ENCODE results near the gene SHLD3. TPM values are rescaled to one million over a fixed set of nuclear protein-coding genes. Genes with fewer than 3 reads are reported as not detected.

SHLD3 gene
- total and polyA plus RNA-seq, 9 of the 15 experiments (the other 6 are each of a cell fraction or from before 2014, with no cell fraction given) = 3.0 to 14.5 (median 8.6) TPM

GRCh38 chr5:65624571-65625555, at the start of gene SHLD3, which contains the start of gene TRAPPC13 (continued):
- no peak for TF ChIP-seq PHF21A (IDR thresholded peaks at IDR 0.05; ENCODE audit: borderline replicate concordance, low read depth)
- peak; percentile 46; the same call in 1 of the 2 replicates for TF ChIP-seq BACH1 (tag; IDR thresholded peaks at IDR 0.05)
- no peak for TF ChIP-seq SMAD2 (IDR thresholded peaks at IDR 0.05; ENCODE audit: low read depth, low read length)
- TF ChIP-seq ARNT (IDR thresholded peaks at IDR 0.05) = peak; percentile 22 to 25; a peak in 1 of 4 replicates
- no peak for TF ChIP-seq ESRRB (CRISPR knock-in tag; IDR thresholded peaks at IDR 0.05; ENCODE audit: borderline replicate concordance)
- peak; percentile 64 for TF ChIP-seq E2F8 (IDR thresholded peaks at IDR 0.05; ENCODE audit: low read depth, partially characterized antibody)
- TF ChIP-seq BRCA1 (IDR thresholded peaks at IDR 0.05) = no peak
- TF ChIP-seq BRCA1 (CRISPR knock-in tag; IDR thresholded peaks at IDR 0.05) = no peak
- no peak for TF ChIP-seq MCM5 (IDR thresholded peaks at IDR 0.05; ENCODE audit: low read depth)
- 0 out of 2 replicates have a peak, but pooled peaks have one; percentile 8 for TF ChIP-seq MYNN (IDR thresholded peaks at IDR 0.05)
- no peak for TF ChIP-seq MYNN (CRISPR knock-in tag; IDR thresholded peaks at IDR 0.05)
- no peak for TF ChIP-seq FOXM1 (IDR thresholded peaks at IDR 0.05; ENCODE audit: low read depth)
- no peak for TF ChIP-seq FOXM1 (CRISPR knock-in tag; IDR thresholded peaks at IDR 0.05; ENCODE audit: low read depth)
- no peak for TF ChIP-seq NR2F6 (CRISPR knock-in tag; IDR thresholded peaks at IDR 0.05)
- no peak for TF ChIP-seq SRSF9 (IDR thresholded peaks at IDR 0.05; ENCODE audit: borderline replicate concordance, low read depth, low read length)
- no peak for TF ChIP-seq CHCHD3 (CRISPR knock-in tag; IDR thresholded peaks at IDR 0.05)
- no peak for TF ChIP-seq TEAD2 (tag; IDR thresholded peaks at IDR 0.05)
- TF ChIP-seq CBFA2T2 (conservative IDR thresholded peaks at IDR 0.05) = no peak
- TF ChIP-seq, protein P1, sequence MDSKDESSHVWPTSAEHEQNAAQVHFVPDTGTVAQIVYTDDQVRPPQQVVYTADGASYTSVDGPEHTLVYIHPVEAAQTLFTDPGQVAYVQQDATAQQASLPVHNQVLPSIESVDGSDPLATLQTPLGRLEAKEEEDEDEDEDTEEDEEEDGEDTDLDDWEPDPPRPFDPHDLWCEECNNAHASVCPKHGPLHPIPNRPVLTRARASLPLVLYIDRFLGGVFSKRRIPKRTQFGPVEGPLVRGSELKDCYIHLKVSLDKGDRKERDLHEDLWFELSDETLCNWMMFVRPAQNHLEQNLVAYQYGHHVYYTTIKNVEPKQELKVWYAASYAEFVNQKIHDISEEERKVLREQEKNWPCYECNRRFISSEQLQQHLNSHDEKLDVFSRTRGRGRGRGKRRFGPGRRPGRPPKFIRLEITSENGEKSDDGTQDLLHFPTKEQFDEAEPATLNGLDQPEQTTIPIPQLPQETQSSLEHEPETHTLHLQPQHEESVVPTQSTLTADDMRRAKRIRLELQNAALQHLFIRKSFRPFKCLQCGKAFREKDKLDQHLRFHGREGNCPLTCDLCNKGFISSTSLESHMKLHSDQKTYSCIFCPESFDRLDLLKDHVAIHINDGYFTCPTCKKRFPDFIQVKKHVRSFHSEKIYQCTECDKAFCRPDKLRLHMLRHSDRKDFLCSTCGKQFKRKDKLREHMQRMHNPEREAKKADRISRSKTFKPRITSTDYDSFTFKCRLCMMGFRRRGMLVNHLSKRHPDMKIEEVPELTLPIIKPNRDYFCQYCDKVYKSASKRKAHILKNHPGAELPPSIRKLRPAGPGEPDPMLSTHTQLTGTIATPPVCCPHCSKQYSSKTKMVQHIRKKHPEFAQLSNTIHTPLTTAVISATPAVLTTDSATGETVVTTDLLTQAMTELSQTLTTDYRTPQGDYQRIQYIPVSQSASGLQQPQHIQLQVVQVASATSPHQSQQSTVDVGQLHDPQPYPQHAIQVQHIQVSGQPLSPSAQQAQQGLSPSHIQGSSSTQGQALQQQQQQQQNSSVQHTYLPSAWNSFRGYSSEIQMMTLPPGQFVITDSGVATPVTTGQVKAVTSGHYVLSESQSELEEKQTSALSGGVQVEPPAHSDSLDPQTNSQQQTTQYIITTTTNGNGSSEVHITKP (IDR thresholded peaks at IDR 0.05; ENCODE audit: partially characterized antibody) = peak; percentile 90
- TF ChIP-seq RAD51 (IDR thresholded peaks at IDR 0.05; ENCODE audit: borderline replicate concordance, low read depth) = no peak
- TF ChIP-seq MNT (conservative IDR thresholded peaks at IDR 0.05) = peak; percentile 29 to 63; a peak in 3 of 4 replicates

Measured in K562 (cell line).